ENCODE results near the gene PGGHG.

GRCh38 chr11:290621-291231, 1.8 kb downstream of the PGGHG start:
- no peak for TF ChIP-seq CTCF (IDR thresholded peaks at IDR 0.05; ENCODE audit: low read length)
- TF ChIP-seq EZH2 (IDR thresholded peaks at IDR 0.05; ENCODE audit: borderline replicate concordance, low read length), result no peak
